Measurements from ENCODE around the gene SLC4A4.

- TF ChIP-seq POLR2A (IDR thresholded peaks at IDR 0.05) (no peak), CTCF (IDR thresholded peaks at IDR 0.05) (no peak)
Measured at GRCh38 chr4:71367546-71367945, 28.7 kb downstream of the SLC4A4 start.

Data from vagina (tissue), 2 donors.